Measurements from ENCODE around the gene SFTPD. TPM values are rescaled to one million over a fixed set of nuclear protein-coding genes. Genes with fewer than 3 reads are reported as not detected.
"Not testable (repeated sequence)": the region's sequence is repeated elsewhere in the genome, so short reads cannot be mapped to it uniquely, and the experiment has no call there.

Gene SFTPD
- total RNA-seq, 2 experiments from 2014 or later: not detected

GRCh38 chr10:79926037-79926436 is 22.9 kb downstream of the SFTPD start:
- no peak for TF ChIP-seq CTCF (IDR thresholded peaks at IDR 0.05)
- intact Hi-C loops (cut with micrococcal nuclease): loop anchor here (10.0 kb wide), 1 partner anchor 361 kb away; the partner anchor contains the start of gene SFTPA2
- H3K27me3 Mint-ChIP-seq: peaks cover 16% of the 10 kb centered on the region
- no peak overlapping the region for H3K4me3 Mint-ChIP-seq
- H3K27ac Mint-ChIP-seq: no peak overlapping the region
- no peaks in the 10 kb centered on the region for H3K9me3 Mint-ChIP-seq
- ChIA-PET CTCF (interaction anchor here (1.1 to 1.9 kb wide), 2 partner anchors 147 to 389 kb away, joined by 5 to 6 read pairs; no protein-coding TSS in a partner anchor), POLR2A (no interaction called here)
- DNase-seq (no peak), ATAC-seq (no peak)
- no peaks in the 10 kb centered on the region for H3K36me3 Mint-ChIP-seq (ENCODE audit: low read depth)
- no peaks in the 10 kb centered on the region for H3K4me1 Mint-ChIP-seq (ENCODE audit: low read depth)

GRCh38 chr10:79925614-79926013 is 23.3 kb downstream of the SFTPD start:
- DNase-seq (no peak), ATAC-seq (no peak)
- Mint-ChIP-seq H3K9me3 (no peaks in the 10 kb centered on the region), H3K27me3 (peaks cover 12% of the 10 kb centered on the region), H3K4me1 (ENCODE audit: low read depth) (no peaks in the 10 kb centered on the region), H3K36me3 (ENCODE audit: low read depth) (no peaks in the 10 kb centered on the region), H3K27ac (no peak overlapping the region), H3K4me3 (no peak overlapping the region)
- no peak for TF ChIP-seq CTCF (IDR thresholded peaks at IDR 0.05)
- POLR2A ChIA-PET: no interaction called here
- CTCF ChIA-PET: interaction anchor here (1.0 to 1.9 kb wide), 2 partner anchors 147 to 388 kb away, joined by 4 to 6 read pairs; no protein-coding TSS in a partner anchor
- intact Hi-C loops (cut with micrococcal nuclease): loop anchor here (10.0 kb wide), 1 partner anchor 361 kb away; the partner anchor contains the start of gene SFTPA2

- Mint-ChIP-seq H3K27ac (no peak overlapping the region), H3K4me1 (ENCODE audit: low read depth) (peaks cover 7% of the 10 kb centered on the region), H3K36me3 (ENCODE audit: low read depth) (no peaks in the 10 kb centered on the region), H3K27me3 (no peaks in the 10 kb centered on the region), H3K4me3 (no peak overlapping the region), H3K9me3 (no peaks in the 10 kb centered on the region)
- TF ChIP-seq CTCF (IDR thresholded peaks at IDR 0.05): no peak
- ATAC-seq (no peak), DNase-seq (no peak)
- ChIA-PET POLR2A (no interaction called here), CTCF (no interaction called here)
- intact Hi-C loops (cut with micrococcal nuclease): loop anchor here (10.0 kb wide), 1 partner anchor 359 kb away; the partner anchor contains the start of gene SFTPA2
Observed at GRCh38 chr10:79923669-79924068, 25.2 kb downstream of the SFTPD start.

GRCh38 chr10:79923145-79923544 is 25.8 kb downstream of the SFTPD start:
- no peak for TF ChIP-seq CTCF (IDR thresholded peaks at IDR 0.05)
- ATAC-seq (no peak), DNase-seq (no peak)
- ChIA-PET CTCF (no interaction called here), POLR2A (no interaction called here)
- H3K27ac Mint-ChIP-seq: no peak overlapping the region
- intact Hi-C loops (cut with micrococcal nuclease): loop anchor here (10.0 kb wide), 1 partner anchor 358 kb away; the partner anchor contains the start of gene SFTPA2
- H3K27me3 Mint-ChIP-seq: no peaks in the 10 kb centered on the region
- no peaks in the 10 kb centered on the region for H3K36me3 Mint-ChIP-seq (ENCODE audit: low read depth)
- no peak overlapping the region for H3K4me3 Mint-ChIP-seq
- H3K9me3 Mint-ChIP-seq: no peaks in the 10 kb centered on the region
- H3K4me1 Mint-ChIP-seq (ENCODE audit: low read depth): peaks cover 9% of the 10 kb centered on the region

- H3K4me1 Mint-ChIP-seq (ENCODE audit: low read depth); POLR2A ChIA-PET; H3K36me3 Mint-ChIP-seq (ENCODE audit: low read depth); DNase-seq; H3K4me3 Mint-ChIP-seq; H3K27me3 Mint-ChIP-seq; H3K27ac Mint-ChIP-seq; CTCF ChIA-PET; H3K9me3 Mint-ChIP-seq: not testable (repeated sequence)
- intact Hi-C loops (cut with micrococcal nuclease): loop anchor here (10.0 kb wide), 1 partner anchor 357 kb away; the partner anchor contains the start of gene SFTPA2
- peak; percentile 27 for ATAC-seq
Observed at GRCh38 chr10:79922011-79922412, 26.9 kb downstream of the SFTPD start.

- H3K36me3 Mint-ChIP-seq (ENCODE audit: low read depth); POLR2A ChIA-PET; H3K4me3 Mint-ChIP-seq; H3K27ac Mint-ChIP-seq; H3K9me3 Mint-ChIP-seq; H3K4me1 Mint-ChIP-seq (ENCODE audit: low read depth); ATAC-seq; intact Hi-C loops (cut with micrococcal nuclease); DNase-seq; H3K27me3 Mint-ChIP-seq: not testable (repeated sequence)
- CTCF ChIA-PET: interaction anchor here (1.3 kb wide), 1 partner anchor 131 kb away, joined by 8 read pairs; no protein-coding TSS in a partner anchor
Observed at GRCh38 chr10:79915838-79916237, 33.1 kb downstream of the SFTPD start.
